Vagina (tissue), 2 donors: ENCODE measurements around the gene EVA1C.

Experiments used
- POLR2A ChIP-seq, 2 donors: fragments of 450-650 bp; IDR thresholded peaks; one replicate each; pipeline ENCODE4 v1.6.1; 2017; ENCODE audit warnings: antibody characterized with exemption in 2 of 2, mild to moderate bottlenecking in 2 of 2, moderate library complexity in 2 of 2
- POLR2AphosphoS5 ChIP-seq, 2 donors: sonication (generic); formaldehyde crosslinking; IDR thresholded peaks; one replicate each; pipeline ENCODE4 v1.9.0; 2017; ENCODE audit warnings: antibody characterized with exemption in 2 of 2, mild to moderate bottlenecking in 2 of 2, low read depth in 1 of 2; ENCODE audit not compliant: insufficient read depth in 1 of 2
- TF ChIP-seq, protein P1 (sequence below), 3 experiments: fragments of 450-650 bp in 2 of 3; fragments of 200-600 bp in 1 of 3; sonication (generic) in 1 of 3; IDR thresholded peaks; one replicate each; pipeline ENCODE4 v1.5.1; 2017 to 2019; ENCODE audit warnings: antibody characterized with exemption in 3 of 3, mild to moderate bottlenecking in 2 of 3, moderate library complexity in 2 of 3

- TF ChIP-seq, protein P1, sequence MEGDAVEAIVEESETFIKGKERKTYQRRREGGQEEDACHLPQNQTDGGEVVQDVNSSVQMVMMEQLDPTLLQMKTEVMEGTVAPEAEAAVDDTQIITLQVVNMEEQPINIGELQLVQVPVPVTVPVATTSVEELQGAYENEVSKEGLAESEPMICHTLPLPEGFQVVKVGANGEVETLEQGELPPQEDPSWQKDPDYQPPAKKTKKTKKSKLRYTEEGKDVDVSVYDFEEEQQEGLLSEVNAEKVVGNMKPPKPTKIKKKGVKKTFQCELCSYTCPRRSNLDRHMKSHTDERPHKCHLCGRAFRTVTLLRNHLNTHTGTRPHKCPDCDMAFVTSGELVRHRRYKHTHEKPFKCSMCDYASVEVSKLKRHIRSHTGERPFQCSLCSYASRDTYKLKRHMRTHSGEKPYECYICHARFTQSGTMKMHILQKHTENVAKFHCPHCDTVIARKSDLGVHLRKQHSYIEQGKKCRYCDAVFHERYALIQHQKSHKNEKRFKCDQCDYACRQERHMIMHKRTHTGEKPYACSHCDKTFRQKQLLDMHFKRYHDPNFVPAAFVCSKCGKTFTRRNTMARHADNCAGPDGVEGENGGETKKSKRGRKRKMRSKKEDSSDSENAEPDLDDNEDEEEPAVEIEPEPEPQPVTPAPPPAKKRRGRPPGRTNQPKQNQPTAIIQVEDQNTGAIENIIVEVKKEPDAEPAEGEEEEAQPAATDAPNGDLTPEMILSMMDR (IDR thresholded peaks at IDR 0.05) = no peak
- TF ChIP-seq POLR2AphosphoS5 (IDR thresholded peaks at IDR 0.05; ENCODE audit: insufficient read depth in 1 of 2, low read depth in 1 of 2) (no peak), POLR2A (IDR thresholded peaks at IDR 0.05) (no peak)
Measured at GRCh38 chr21:32535612-32536011, 123.1 kb downstream of the EVA1C start.
